Activated T-helper 1 cell treated with anti-CD3 and anti-CD28 coated beads, Interleukin-12 subunit alpha, Interleukin-12 subunit beta, Interleukin-2, Interleukin-4 antibody, amounts not matched to agents 30 ng/mL and 10 ng/mL and 1 ng/mL, durations not matched to agents 14 hours and 24 hours and 36 hours (primary cell): Measurements from ENCODE around the gene KIAA0513. TPM values are rescaled to one million over a fixed set of nuclear protein-coding genes. Genes with fewer than 3 reads are reported as not detected.

ENCODE experiments used
- DNase-seq: peaks from one replicate; pipeline ENCODE4 v3.0.0; 2021; ENCODE audit warnings: low spot score
- H3K27ac Mint-ChIP-seq: one replicate; pipeline ENCODE4 v1.8.0; 2021; ENCODE audit warnings: mild to moderate bottlenecking, mixed read lengths
- H3K27me3 Mint-ChIP-seq: one replicate; pipeline ENCODE4 v1.8.0; 2022; ENCODE audit warnings: mild to moderate bottlenecking, moderate library complexity, mixed read lengths; ENCODE audit not compliant: insufficient read depth
- H3K36me3 Mint-ChIP-seq: one replicate; pipeline ENCODE4 v1.8.0; 2021; ENCODE audit warnings: low read depth, mixed read lengths
- H3K4me1 Mint-ChIP-seq: one replicate; pipeline ENCODE4 v1.8.0; 2021; ENCODE audit warnings: low read depth, mixed read lengths
- H3K4me3 Mint-ChIP-seq: one replicate; pipeline ENCODE4 v1.8.0; 2021; ENCODE audit warnings: mild to moderate bottlenecking, moderate library complexity, mixed read lengths
- H3K9me3 Mint-ChIP-seq: one replicate; pipeline ENCODE4 v1.8.0; 2021; ENCODE audit warnings: mixed read lengths
- intact Hi-C: fragments of 100-400 bp; cut with micrococcal nuclease; formaldehyde crosslinking; loops from one replicate; pipeline ENCODE4 v1.15.1; 2024
- total RNA-seq: library from RNA; stranded (reverse); gene quantifications from 2 replicates; pipeline ENCODE4 v1.2.3, GENCODE V29; 2022

The KIAA0513 gene
- total RNA-seq, 1 donor from 2014 or later, result 12.9 TPM

GRCh38 chr16:84996365-84996764, 31.2 kb upstream of the KIAA0513 start:
- Mint-ChIP-seq H3K27me3 (no peaks in the 10 kb centered on the region), H3K36me3 (peaks cover 20% of the 10 kb centered on the region), H3K4me3 (no peak overlapping the region), H3K9me3 (no peaks in the 10 kb centered on the region), H3K27ac (no peak overlapping the region), H3K4me1 (peaks cover 16% of the 10 kb centered on the region)
- DNase-seq, result no peak
- intact Hi-C loops, result no loop called here

GRCh38 chr16:84999200-84999599, 28.4 kb upstream of the KIAA0513 start:
- Mint-ChIP-seq H3K9me3 (no peaks in the 10 kb centered on the region), H3K27ac (no peak overlapping the region), H3K4me3 (no peak overlapping the region), H3K27me3 (no peaks in the 10 kb centered on the region), H3K4me1 (peaks cover 29% of the 10 kb centered on the region), H3K36me3 (peaks cover 11% of the 10 kb centered on the region)
- DNase-seq, result no peak
- intact Hi-C loops, result no loop called here

- no peak overlapping the region for H3K4me3 Mint-ChIP-seq
- intact Hi-C loops, result no loop called here
- peaks cover 28% of the 10 kb centered on the region for H3K4me1 Mint-ChIP-seq
Measured at GRCh38 chr16:84999857-85000480, 27.6 kb upstream of the KIAA0513 start.

GRCh38 chr16:85002099-85002541, 25.5 kb upstream of the KIAA0513 start:
- intact Hi-C loops, result no loop called here
- Mint-ChIP-seq H3K9me3 (no peaks in the 10 kb centered on the region), H3K36me3 (peaks cover 5% of the 10 kb centered on the region), H3K4me3 (no peak overlapping the region), H3K4me1 (peaks cover 29% of the 10 kb centered on the region), H3K27ac (no peak overlapping the region), H3K27me3 (no peaks in the 10 kb centered on the region)
- no peak for DNase-seq

More at GRCh38 chr16:84999857-85000480, 27.6 kb upstream of the KIAA0513 start:
- no peak for DNase-seq
- H3K9me3 Mint-ChIP-seq, result no peaks in the 10 kb centered on the region
- H3K27ac Mint-ChIP-seq, result no peak overlapping the region
- H3K36me3 Mint-ChIP-seq, result peaks cover 11% of the 10 kb centered on the region
- no peaks in the 10 kb centered on the region for H3K27me3 Mint-ChIP-seq

GRCh38 chr16:85002608-85003007, 25.0 kb upstream of the KIAA0513 start:
- no peak for DNase-seq
- no peaks in the 10 kb centered on the region for H3K9me3 Mint-ChIP-seq
- peak overlapping the region; percentile 57 for H3K27ac Mint-ChIP-seq
- peak overlapping the region; percentile 47 for H3K4me3 Mint-ChIP-seq
- H3K36me3 Mint-ChIP-seq, result peaks cover 8% of the 10 kb centered on the region
- intact Hi-C loops, result no loop called here
- H3K4me1 Mint-ChIP-seq, result peaks cover 34% of the 10 kb centered on the region
- no peaks in the 10 kb centered on the region for H3K27me3 Mint-ChIP-seq

- no peaks in the 10 kb centered on the region for H3K9me3 Mint-ChIP-seq
- intact Hi-C loops, result no loop called here
- no peak for DNase-seq
- H3K4me3 Mint-ChIP-seq, result peak overlapping the region; percentile 47
- H3K27ac Mint-ChIP-seq, result peak overlapping the region; percentile 57
- no peaks in the 10 kb centered on the region for H3K27me3 Mint-ChIP-seq
- H3K4me1 Mint-ChIP-seq, result peaks cover 38% of the 10 kb centered on the region
- H3K36me3 Mint-ChIP-seq, result peaks cover 8% of the 10 kb centered on the region
Measured at GRCh38 chr16:85003076-85003475, 24.5 kb upstream of the KIAA0513 start.

- intact Hi-C loops, result no loop called here
- peak overlapping the region; percentile 60 for H3K27ac Mint-ChIP-seq
- DNase-seq, result no peak
- H3K4me3 Mint-ChIP-seq, result no peak overlapping the region
- no peaks in the 10 kb centered on the region for H3K9me3 Mint-ChIP-seq
- H3K4me1 Mint-ChIP-seq, result peaks cover 39% of the 10 kb centered on the region
- H3K36me3 Mint-ChIP-seq, result peaks cover 8% of the 10 kb centered on the region
- no peaks in the 10 kb centered on the region for H3K27me3 Mint-ChIP-seq
Measured at GRCh38 chr16:85003725-85004586, 23.6 kb upstream of the KIAA0513 start.

- Mint-ChIP-seq H3K27ac (no peak overlapping the region), H3K9me3 (no peaks in the 10 kb centered on the region), H3K4me3 (no peak overlapping the region), H3K27me3 (no peaks in the 10 kb centered on the region), H3K36me3 (peaks cover 5% of the 10 kb centered on the region), H3K4me1 (peaks cover 34% of the 10 kb centered on the region)
- DNase-seq, result no peak
- intact Hi-C loops, result no loop called here
Measured at GRCh38 chr16:85004587-85005205, 22.9 kb upstream of the KIAA0513 start.

- H3K27me3 Mint-ChIP-seq, result no peaks in the 10 kb centered on the region
- H3K4me1 Mint-ChIP-seq, result peaks cover 38% of the 10 kb centered on the region
- H3K4me3 Mint-ChIP-seq, result no peak overlapping the region
- H3K9me3 Mint-ChIP-seq, result no peaks in the 10 kb centered on the region
- H3K36me3 Mint-ChIP-seq, result peaks cover 5% of the 10 kb centered on the region
- no peak for DNase-seq
- no peak overlapping the region for H3K27ac Mint-ChIP-seq
- intact Hi-C loops, result no loop called here
Measured at GRCh38 chr16:85005285-85006069, 22.1 kb upstream of the KIAA0513 start.

- H3K27ac Mint-ChIP-seq, result no peak overlapping the region
- H3K4me1 Mint-ChIP-seq, result peaks cover 46% of the 10 kb centered on the region
- H3K27me3 Mint-ChIP-seq, result no peaks in the 10 kb centered on the region
- intact Hi-C loops, result no loop called here
- H3K9me3 Mint-ChIP-seq, result no peaks in the 10 kb centered on the region
- DNase-seq, result no peak
- H3K36me3 Mint-ChIP-seq, result peaks cover 10% of the 10 kb centered on the region
- no peak overlapping the region for H3K4me3 Mint-ChIP-seq
Measured at GRCh38 chr16:85006639-85007038, 21.0 kb upstream of the KIAA0513 start.

GRCh38 chr16:85007496-85008214, 19.9 kb upstream of the KIAA0513 start:
- intact Hi-C loops, result no loop called here
- DNase-seq, result no peak
- H3K27ac Mint-ChIP-seq, result no peak overlapping the region
- H3K27me3 Mint-ChIP-seq, result no peaks in the 10 kb centered on the region
- H3K4me1 Mint-ChIP-seq, result peaks cover 44% of the 10 kb centered on the region
- H3K9me3 Mint-ChIP-seq, result no peaks in the 10 kb centered on the region
- peaks cover 11% of the 10 kb centered on the region for H3K36me3 Mint-ChIP-seq
- no peak overlapping the region for H3K4me3 Mint-ChIP-seq

- intact Hi-C loops, result no loop called here
- H3K4me3 Mint-ChIP-seq, result peak overlapping the region; percentile 22
- H3K36me3 Mint-ChIP-seq, result peaks cover 11% of the 10 kb centered on the region
- no peaks in the 10 kb centered on the region for H3K9me3 Mint-ChIP-seq
- no peaks in the 10 kb centered on the region for H3K27me3 Mint-ChIP-seq
- peaks cover 39% of the 10 kb centered on the region for H3K4me1 Mint-ChIP-seq
- no peak for DNase-seq
- H3K27ac Mint-ChIP-seq, result no peak overlapping the region
Measured at GRCh38 chr16:85008271-85008670, 19.3 kb upstream of the KIAA0513 start.
